Measurements from ENCODE around the gene TTI1. TPM values are rescaled to one million over a fixed set of nuclear protein-coding genes. Genes with fewer than 3 reads are reported as not detected.

Gene TTI1
- total RNA-seq, 4 donors from 2014 or later, result 5.1 to 14.7 (median 10.5) TPM

GRCh38 chr20:38076548-38076947 is 43.3 kb upstream of the TTI1 start:
- DNase-seq, result no peak
- intact Hi-C loops (cut with DNase I), result loop anchor here (10.0 kb wide), 1 partner anchor 88 kb away; the partner anchor contains the start of gene TGM2
- H3K27ac ChIP-seq, result peak overlapping the region in 3 of 4 donors; percentile 36 to 81 (median 46)

GRCh38 chr20:38075161-38075998 is 42.1 kb upstream of the TTI1 start:
- H3K27ac ChIP-seq, result peak overlapping the region in 3 of 4 donors; percentile 46 to 81 (median 69)
- intact Hi-C loops (cut with DNase I), result loop anchor here (10.0 kb wide), 1 partner anchor 89 kb away; the partner anchor contains the start of gene TGM2

More at GRCh38 chr20:38076548-38076947, 43.3 kb upstream of the TTI1 start:
- Histone ChIP-seq H3K36me3 (peaks cover 0 to 80% (median 0%) of the 10 kb centered on the region in 3 donors), H3K9me3 (no peaks in the 10 kb centered on the region), H3K4me3 (no peak overlapping the region), H3K4me1 (peaks cover 0 to 43% (median 4%) of the 10 kb centered on the region in 3 donors), H3K27me3 (no peaks in the 10 kb centered on the region)
- TF ChIP-seq CTCF (IDR thresholded peaks at IDR 0.05) (no peak), POLR2A (IDR thresholded peaks at IDR 0.05) (no peak)

DNA sequence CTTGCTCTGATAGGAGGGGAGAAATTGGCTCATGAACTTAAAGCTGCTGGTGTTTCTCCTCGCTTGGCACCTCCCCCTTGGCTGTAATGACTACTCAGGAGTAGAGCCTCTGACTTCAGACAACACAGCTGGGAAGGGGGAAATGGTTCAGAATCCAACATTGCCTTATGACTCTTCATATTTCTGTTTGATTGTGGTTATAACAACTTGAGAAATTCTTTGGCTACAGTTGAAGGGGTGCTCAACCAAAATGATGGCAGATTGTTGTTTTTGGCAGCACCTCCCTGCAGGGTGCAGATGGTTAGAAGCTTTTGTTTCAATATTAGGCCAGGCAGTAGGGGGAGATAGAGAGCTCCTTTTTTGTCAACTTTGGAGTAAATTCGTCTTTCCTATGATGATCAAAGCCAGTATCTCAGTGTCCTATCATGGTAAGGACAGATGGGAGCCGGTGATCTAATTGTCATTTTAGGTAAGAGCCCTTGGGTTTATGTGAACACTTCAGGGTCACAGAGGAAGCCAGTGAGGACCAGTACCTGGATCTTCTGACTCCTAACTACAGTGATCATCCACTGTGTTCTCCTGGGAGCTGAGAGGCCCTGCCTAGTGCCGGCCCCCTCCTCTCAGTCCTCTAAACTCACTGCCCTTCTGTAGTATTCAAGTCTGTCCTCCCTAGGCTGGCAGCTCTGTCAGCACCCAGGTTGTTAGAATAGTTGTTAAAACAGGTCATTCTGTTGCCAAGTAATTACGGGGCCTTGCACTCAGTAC is 40.2 kb upstream of the TTI1 start:
- 47 to 59% methylated on average over 5 of the region's 5 CpGs for WGBS, 2 donors
- Histone ChIP-seq H3K9me3 (no peaks in the 10 kb centered on the region), H3K27me3 (no peaks in the 10 kb centered on the region), H3K36me3 (peaks cover 0 to 86% (median 7%) of the 10 kb centered on the region in 3 donors), H3K4me3 (no peak overlapping the region), H3K4me1 (peaks cover 0 to 39% (median 4%) of the 10 kb centered on the region in 3 donors), H3K27ac (peak overlapping the region; percentile 25 to 88 (median 75))
- TF ChIP-seq CTCF (IDR thresholded peaks at IDR 0.05) (peak; percentile 47 to 74 (median 70)), POLR2A (IDR thresholded peaks at IDR 0.05) (no peak)
- no peak for DNase-seq
- intact Hi-C loops (cut with DNase I), result loop anchor here (10.0 kb wide), 1 partner anchor 91 kb away; the partner anchor contains the start of gene TGM2

More at GRCh38 chr20:38075161-38075998, 42.1 kb upstream of the TTI1 start:
- 80 to 84% methylated on average over 3 of the region's 3 CpGs for WGBS, 2 donors
- DNase-seq, result no peak
- H3K27me3 ChIP-seq, result no peaks in the 10 kb centered on the region
- no peak for TF ChIP-seq CTCF (IDR thresholded peaks at IDR 0.05)
- no peak for TF ChIP-seq POLR2A (IDR thresholded peaks at IDR 0.05)
- no peaks in the 10 kb centered on the region for H3K9me3 ChIP-seq
- peaks cover 0 to 83% (median under 1%) of the 10 kb centered on the region in 3 donors for H3K36me3 ChIP-seq
- no peak overlapping the region for H3K4me3 ChIP-seq
- peaks cover 0 to 39% (median 4%) of the 10 kb centered on the region in 3 donors for H3K4me1 ChIP-seq

DNA sequence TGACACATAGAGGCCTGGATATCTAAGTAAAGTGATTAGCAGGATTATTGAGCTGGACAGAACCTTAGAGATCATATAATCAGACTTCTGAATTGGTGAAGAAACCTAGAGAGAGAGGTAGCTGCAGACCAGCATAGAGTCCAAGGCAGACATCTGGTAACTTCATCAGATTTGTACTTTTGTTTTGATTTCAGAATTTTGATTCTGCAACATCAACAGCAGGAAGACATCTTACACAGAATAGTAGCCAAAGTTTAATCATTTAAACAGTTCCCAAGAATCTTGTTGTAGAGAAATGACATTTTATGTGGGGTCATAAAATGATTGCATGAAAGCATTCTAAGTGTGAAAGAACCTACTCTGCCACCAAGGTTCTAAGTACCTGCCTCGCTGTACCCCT is 39.6 kb upstream of the TTI1 start:
- H3K36me3 ChIP-seq, result peaks cover under 1 to 86% (median 13%) of the 10 kb centered on the region in 3 donors
- intact Hi-C loops (cut with DNase I), result loop anchor here (10.0 kb wide), 1 partner anchor 92 kb away; the partner anchor contains the start of gene TGM2

More for the DNA sequence above, 39.6 kb upstream of the TTI1 start:
- no peak for TF ChIP-seq POLR2A (IDR thresholded peaks at IDR 0.05)
- TF ChIP-seq CTCF (IDR thresholded peaks at IDR 0.05), result no peak
- WGBS, 2 donors, result 50 to 62% methylated on average over 1 of the region's 1 CpG
- H3K4me1 ChIP-seq, result peaks cover 0 to 39% (median 4%) of the 10 kb centered on the region in 3 donors
- H3K4me3 ChIP-seq, result no peak overlapping the region
- H3K27me3 ChIP-seq, result no peaks in the 10 kb centered on the region
- no peak for DNase-seq
- H3K9me3 ChIP-seq, result no peaks in the 10 kb centered on the region
- peak overlapping the region in 3 of 4 donors; percentile 69 to 88 (median 81) for H3K27ac ChIP-seq
